LNCaP clone FGC (cell line): Measurements from ENCODE around the gene ARL14EP.

ENCODE experiments used
- DNase-seq: peaks from one replicate; pipeline ENCODE4 v3.0.0-alpha.2; 2011; ENCODE audit warnings: low read depth
- H3K4me3 ChIP-seq: 2 replicates; pipeline ENCODE4 v1.5.1; 2011; ENCODE audit warnings: mild to moderate bottlenecking, low read depth, low read length, control low read depth
- CTCF ChIP-seq: IDR thresholded peaks from 2 replicates; pipeline ENCODE4 v1.5.1; 2012; ENCODE audit warnings: mild to moderate bottlenecking; ENCODE audit not compliant: control insufficient read depth, insufficient read depth; ENCODE audit errors: extremely low read depth

Gene ARL14EP

GRCh38 chr11:30365793-30366517, 43.1 kb downstream of the ARL14EP start:
- no peak for TF ChIP-seq CTCF
- DNase-seq, result no peak
- no peak overlapping the region for H3K4me3 ChIP-seq

DNA sequence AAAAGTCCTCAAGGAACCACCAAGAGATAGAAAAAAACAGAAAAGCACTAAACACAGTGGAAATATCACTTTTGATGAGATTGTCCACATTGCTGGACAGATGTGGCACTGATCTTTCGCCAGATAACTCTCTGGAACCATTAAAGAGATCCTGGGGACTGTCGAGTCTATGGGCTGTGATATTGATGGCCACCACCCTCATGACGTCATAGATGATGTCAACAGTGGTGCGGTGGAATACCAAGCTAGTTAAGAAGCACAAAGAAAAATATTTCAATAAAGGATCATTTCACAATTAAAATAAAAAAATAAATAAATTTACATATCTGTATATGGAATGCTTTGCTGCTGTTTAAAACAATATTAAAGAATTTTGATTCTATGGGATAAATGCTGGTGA, 45.5 kb downstream of the ARL14EP start:
- DNase-seq, result no peak
- TF ChIP-seq CTCF, result no peak
- no peak overlapping the region for H3K4me3 ChIP-seq

DNA sequence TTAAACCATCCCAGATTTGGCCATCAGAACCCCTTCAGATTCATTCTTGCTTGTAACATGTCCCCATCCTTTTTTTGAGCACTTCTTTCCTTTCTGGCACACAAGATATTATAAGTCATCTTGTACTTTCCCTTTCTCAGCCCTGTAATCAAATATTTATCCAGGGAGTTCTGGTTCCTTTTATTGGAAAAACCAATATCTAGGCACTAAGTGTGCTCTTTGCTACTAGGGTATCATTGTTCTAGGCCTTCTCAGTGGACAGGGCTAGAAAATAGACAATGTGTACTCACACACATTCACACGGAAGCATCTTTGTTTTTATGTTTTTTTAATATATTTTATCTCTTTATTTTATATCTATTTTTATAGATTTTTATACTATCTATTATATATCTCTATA, 47.3 kb downstream of the ARL14EP start:
- no peak overlapping the region for H3K4me3 ChIP-seq
- DNase-seq, result peak; percentile 54
- TF ChIP-seq CTCF, result no peak

- TF ChIP-seq CTCF, result no peak
- H3K4me3 ChIP-seq, result no peak overlapping the region
- DNase-seq, result no peak
These were observed 54.4 kb downstream of the ARL14EP start for GRCh38 chr11:30377347-30377746.

- DNase-seq, result no peak
- TF ChIP-seq CTCF, result no peak
- no peak overlapping the region for H3K4me3 ChIP-seq
These were observed 57.9 kb downstream of the ARL14EP start for GRCh38 chr11:30380846-30381245.

DNA sequence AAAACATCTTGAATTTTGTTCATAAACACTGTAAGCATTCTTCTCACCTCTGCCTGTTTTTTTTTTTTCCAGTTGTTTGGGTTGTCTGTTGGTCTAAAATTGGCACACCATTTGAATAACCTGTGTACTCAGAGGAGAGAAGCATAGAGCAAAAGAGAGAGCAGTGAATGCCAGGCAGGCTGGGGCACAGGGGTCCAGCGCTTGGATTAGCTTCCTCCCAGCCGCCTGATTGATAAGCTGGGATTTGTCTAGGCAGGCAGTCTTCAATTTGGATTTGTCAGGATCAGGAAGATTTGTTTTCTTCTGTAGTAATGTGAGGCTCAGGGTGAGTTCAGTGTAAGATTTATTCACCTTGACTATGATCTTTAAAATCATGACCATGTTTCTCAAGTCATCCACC, 59.0 kb downstream of the ARL14EP start:
- no peak for TF ChIP-seq CTCF
- DNase-seq, result no peak
- H3K4me3 ChIP-seq, result no peak overlapping the region
